D341Med (cell line): ENCODE results near the gene MOCS2.
A peak's percentile ranks its signal among the peaks of the same experiment; 100 is the strongest.
"Not testable (repeated sequence)": the region's sequence is repeated elsewhere in the genome, so short reads cannot be mapped to it uniquely, and the experiment has no call there.

Source experiments
- DNase-seq: peaks from one replicate; pipeline ENCODE4 v3.0.0; 2012; ENCODE audit warnings: low spot score

The MOCS2 gene, protein sequence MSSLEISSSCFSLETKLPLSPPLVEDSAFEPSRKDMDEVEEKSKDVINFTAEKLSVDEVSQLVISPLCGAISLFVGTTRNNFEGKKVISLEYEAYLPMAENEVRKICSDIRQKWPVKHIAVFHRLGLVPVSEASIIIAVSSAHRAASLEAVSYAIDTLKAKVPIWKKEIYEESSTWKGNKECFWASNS

DNA sequence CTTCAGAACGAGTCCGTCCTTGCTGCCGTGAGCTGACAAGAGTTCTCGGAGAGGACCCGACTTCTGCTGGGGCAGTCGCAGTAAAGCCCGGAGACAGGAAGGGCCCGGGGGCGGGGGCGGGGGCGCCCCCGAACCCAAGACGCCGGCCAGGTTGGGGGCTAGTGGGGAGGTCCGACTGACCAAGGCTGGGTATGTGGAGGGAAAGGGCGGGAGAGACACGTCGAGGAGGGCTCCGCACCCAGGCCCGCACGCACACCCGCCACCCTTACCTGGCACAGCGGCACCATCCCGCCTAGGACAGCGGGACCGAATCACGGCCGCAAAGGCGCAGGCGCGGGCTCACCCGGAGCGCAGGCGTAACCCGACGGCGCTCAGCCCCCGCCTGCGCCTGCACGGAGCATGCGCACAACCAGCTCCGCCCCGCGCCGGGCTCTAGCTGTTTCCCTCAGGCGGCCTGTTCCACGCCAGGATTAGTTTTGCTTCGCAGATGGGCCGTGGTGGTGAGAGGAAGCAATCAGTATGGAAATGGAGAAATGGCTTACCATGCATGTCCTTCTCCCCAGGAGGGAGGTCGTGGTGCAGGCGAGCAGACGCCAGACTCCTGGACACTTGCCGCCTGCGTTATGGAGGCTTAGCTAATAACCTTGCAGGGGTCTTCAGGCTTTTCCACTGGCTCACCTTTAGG is at the start of gene MOCS2:
TSS of gene MOCS2 (minus strand) at position 315 of the 685 bp plus-strand sequence. CDS start 2,583 bp downstream, outside the sequence.
- peak; percentile 99 for DNase-seq

DNA sequence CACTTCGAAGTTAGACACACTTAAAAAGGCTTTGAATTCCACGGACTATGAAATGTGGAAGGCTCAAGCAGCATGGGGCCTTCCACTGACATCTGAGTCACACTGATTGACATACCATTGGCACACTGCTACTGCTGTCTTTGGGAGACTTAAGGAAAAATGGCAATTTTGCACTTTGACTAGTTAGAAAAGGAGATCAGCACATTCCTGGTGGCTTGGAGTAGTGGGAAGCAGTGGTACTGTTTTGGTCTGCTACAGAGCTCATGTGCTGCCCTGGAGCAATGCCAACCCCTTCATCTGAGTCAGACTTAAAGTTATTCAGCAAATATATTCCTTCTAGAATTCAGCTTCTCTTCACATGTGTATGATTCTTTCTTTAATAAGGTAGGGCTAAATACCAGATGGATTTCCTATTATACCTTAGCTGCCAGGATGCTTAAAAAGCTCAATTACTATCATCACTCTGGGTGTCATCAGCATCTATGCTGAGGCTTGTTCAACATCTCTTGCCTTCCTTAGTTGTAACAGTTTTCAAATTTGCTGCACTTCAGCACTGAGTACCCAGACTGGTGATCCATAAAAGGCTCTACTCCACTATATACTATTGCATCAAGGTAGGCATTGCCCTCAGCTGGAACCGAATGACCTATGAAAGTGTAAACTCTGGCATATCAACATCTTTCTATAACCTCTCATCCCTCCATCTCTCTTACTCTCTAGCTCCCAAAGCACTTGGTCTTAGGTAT is 42.3 kb upstream of the MOCS2 start:
- no peak for DNase-seq

DNA sequence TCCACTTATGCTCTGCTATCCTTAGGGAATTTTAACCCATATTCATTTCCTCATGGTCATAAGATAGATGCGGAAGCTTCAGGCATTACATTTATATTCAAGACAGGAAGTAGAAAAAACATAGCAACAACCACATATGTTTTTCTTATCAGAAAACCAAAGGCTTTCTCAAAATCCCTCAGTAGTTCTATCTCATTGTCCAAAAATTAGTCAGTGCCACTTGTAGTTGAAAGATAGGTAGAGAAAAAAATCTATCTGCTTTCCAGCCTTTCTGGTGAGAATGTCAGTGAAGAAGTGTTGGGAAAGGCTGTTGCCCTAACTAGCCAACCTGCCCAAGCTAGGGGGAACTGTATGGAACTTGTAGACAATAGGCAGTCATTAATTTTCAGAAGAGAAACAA is 23.5 kb upstream of the MOCS2 start:
- DNase-seq, result no peak

DNA sequence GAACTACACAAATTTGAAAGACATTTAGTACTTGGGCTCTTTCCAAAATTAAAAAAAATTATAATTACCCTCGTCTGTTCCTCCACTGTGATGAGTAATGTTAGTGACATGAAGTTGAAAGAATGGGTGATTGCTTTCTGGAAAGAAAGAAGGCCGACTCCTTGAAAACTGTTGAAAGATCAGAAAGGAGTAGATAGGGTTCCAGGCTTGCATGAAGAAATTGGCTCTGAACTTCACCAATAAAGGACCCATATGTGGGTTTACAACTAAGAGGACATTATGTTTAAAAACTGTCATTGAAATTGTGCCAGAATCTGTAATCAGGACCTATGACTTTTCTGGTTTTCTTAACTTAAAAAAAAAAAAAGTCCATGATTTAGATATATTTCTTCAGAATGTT is 20.7 kb upstream of the MOCS2 start:
- no peak for DNase-seq

DNA sequence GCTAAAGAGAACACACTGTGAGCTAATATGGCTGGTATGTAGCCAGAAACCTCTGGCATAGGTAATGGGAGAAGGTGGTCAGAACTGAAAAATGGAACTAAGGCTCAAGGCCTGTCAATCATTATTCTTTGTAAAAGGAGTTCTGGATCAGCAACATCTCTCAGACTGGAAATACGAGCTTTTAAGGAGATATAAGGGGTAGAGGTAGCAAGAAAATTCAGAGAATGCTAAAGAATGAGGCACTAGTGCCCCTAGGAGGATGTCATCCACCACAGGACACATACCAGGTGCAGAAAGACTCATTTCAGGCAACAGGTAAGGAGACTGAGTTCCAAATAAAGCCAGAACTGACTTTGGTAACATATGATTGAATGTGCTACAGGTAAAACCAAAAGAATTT is 18.9 kb upstream of the MOCS2 start:
- no peak for DNase-seq

DNA sequence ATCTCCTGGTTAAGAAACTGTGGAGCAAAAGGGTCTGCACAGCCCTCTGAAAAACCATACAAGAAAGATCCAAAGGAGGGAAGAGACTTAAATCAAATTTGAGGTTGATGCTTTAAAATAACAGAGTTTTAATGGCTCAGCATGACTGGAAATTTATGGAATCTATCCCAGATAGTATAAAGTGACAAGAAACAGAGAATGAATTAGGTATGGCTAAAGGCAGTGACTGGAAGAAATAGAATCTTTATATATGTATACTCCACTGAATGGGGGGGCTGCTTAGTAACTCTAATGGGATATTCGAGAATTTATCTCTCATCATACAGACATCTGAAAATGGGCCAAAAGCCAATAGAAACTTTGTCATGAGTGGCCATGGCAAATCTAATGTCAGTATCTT is 17.6 kb upstream of the MOCS2 start:
- DNase-seq, result no peak

DNA sequence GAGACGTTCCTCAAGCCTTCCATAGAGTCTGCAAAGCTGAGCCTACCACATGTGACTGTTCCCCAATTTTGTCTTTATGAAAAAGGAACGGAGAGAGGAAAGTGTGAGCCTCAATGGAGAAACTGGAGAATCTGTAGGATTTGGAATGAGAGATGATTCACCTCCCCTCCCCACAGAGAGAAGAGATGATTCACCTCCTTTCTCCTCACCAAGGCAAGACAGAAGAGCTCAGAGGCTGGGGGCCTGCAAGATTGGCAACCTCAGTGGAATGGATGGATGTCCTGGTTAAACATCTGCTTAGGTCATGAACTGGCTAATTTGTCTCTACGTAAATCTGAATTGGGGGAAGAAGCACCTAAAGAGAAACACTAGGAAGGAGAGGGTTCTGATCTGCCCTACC is 17.0 kb upstream of the MOCS2 start:
- no peak for DNase-seq

DNA sequence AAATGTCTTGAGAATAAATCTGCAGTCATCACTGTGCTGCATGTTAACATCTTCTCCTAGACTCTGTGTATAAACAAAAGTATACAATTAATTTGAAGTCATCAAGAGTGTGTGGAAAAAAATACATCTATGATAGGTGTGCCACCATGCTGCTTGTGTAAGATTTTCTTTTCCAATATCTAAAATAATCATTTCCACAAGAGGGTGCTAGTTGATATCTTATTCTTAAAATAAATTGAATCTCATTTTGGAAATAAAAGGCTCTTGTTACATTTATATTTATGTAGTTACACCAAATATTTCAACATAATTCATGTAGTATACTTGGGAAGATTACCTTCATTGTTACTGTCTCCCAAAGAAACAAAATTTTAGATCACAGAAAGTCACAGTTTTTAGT is 14.1 kb upstream of the MOCS2 start:
- DNase-seq, result no peak

DNA sequence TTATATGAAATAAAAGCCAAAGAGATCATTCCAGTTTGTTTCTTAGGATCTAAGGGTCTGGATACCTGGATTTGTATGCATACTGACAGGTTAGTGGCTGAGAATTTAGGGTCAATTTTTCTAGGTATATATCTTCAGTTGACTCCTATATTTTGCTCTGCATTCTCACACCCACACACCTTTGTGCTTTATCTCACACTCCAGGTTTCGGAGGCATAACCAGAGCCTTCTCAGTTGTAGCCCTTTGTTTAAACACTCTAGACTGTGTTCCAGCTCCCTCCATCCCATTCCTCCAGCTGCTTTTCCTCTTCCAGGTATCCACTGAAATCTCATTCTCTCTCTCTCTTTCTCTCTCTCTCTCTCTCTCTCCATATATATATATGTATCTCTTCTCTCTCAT is 10.6 kb upstream of the MOCS2 start:
- no peak for DNase-seq

DNA sequence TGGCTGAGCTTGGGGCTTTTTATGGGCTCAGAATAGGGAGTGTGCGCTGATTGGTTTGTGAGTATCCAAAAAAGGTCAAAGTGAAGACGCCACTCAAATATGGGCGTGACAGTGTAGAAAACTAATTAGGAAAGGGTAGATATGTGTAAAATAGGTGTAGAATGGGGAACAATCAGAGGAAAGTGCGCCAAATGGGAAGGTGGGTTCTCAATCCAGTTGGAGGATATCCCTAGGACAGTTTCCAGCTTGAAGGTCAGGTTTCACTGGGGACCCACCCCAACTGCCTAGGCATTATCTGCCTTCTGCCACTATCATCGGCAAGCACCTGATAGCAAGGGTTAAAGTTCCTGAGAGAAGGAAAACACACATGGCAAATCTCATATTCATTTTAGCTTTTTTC is 9.3 kb upstream of the MOCS2 start:
- no peak for DNase-seq

DNA sequence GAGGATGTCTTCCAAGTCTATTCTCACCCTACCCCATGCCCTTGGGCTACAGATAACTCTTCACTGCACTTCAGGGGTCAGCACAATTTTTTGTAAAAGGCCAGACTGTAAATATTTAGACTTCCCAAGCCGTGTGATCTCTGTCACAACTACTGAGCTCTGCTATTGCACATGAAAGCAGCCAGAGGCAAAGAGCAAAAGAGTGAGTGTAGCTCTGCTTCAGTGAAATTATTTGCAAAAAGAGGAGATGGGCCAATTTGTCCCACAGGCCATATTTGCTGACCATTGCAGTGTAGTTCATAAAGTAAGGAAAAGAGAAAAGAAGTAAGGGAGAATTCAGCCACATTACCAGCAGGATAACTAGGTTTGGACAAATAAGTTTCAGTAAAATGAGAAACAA is 7.0 kb upstream of the MOCS2 start:
- no peak for DNase-seq

DNA sequence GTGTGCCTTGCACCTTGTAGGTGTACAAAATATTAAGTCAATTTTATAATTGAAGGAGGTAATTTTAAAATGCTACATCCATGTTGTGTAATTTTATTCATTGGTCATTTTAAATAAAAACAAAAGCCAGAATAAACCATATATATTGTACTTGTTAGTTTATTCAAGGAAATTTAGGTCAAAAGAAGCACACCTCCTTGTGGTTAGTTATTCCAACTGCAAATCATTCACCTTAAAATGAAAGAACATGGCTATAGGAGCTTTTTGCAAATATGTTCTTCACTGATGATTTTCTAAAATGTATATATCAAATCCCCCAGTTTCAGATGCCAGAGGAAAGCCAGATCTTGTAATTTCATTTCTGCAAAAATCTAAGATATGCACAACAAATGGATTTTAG is 5.4 kb upstream of the MOCS2 start:
- no peak for DNase-seq

DNA sequence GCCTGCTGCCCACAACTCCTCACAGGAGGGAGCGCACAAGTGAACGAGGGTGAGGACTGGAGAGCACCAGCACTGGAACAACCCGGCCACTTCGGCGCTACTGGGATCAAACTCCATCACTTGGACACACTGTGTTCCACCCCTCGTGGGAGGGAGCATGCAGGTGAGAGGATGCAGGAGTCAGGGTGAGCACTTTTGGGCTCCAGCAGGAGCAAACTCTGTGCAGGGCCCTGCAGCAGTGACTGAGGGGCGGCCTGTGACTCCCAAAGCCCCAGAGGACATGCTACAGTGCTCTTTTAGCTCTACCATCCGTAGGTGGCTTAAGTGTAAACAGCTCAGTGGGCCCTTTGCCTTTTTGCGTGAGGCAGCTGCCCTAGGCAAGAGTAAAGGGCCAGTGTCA is 4.4 kb upstream of the MOCS2 start:
- DNase-seq, result no peak

DNA sequence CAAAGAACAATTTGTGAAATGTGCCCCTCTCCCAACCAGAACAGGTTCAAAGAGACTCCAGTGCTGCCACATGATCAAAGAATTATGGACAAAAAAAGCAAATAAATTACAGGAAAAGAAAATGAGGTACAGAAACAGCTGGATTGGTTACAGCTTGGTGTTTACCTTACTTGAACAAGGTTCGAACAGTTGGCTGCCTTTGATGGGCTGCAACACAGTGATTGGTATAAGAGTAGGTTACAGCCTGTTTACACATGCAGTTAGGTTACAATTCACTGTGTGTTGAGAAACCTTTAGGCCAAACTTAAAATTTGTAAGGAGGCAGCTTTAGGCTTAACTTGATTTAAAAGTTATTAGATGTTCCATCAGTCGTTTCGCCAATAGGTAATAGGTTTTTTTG is 3.4 kb upstream of the MOCS2 start:
- no peak for DNase-seq

DNA sequence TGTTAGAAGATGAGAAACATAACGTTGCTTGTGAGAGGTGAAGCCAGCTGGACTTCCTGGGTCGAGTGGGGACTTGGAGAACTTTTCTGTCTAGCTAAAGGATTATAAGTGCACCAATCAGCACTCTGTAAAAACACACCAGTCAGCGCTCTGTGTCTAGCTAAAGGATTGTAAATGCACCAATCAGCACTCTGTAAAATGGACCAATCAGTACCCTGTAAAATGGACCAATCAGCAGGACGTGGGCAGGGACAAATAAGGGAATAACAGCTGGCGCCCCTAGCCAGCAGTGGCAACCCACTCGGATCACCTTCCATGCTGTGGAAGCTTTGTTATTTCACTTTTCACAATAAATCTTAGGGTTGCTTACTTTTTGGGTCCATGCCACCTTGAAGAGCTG is 2.8 kb upstream of the MOCS2 start:
- not testable (repeated sequence) for DNase-seq

DNA sequence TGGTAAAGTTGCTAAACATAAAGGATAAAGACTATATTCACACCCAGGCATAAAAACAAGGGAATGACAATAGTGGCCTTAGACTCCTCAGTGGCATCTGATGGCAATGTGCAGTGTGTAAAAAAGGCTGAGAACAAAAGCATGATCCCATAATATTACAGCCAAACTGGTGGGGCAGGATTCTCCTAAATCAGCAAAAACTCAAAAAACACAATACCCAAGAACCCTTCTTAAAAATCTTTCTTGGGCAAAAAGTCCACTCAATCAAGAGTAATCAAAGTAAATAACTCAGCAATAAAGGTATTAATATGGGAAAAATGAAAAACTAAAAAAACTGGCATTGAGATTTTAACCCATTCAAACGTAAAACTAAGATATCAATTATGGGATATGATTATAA is 1.6 kb upstream of the MOCS2 start:
- no peak for DNase-seq

DNA sequence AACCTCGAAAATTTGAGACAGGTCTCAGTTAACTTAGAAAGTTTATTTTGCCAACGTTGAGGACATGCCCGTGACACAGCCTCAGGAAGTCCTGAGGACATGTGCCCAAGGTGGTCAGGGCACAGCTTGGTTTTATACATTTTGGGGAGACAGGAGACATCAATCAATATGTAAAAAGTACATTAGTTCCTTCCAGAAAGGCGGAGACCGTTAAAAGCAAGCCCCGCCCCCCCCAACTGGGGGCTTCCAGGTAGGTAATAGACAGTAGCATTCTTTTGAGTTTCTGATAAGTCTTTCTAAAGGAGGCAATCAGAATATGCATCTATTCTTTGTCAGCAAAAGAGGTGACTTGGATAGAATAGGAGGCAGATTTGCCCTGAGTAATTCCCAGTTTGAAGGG is 599 bp upstream of the MOCS2 start:
- no peak for DNase-seq

DNA sequence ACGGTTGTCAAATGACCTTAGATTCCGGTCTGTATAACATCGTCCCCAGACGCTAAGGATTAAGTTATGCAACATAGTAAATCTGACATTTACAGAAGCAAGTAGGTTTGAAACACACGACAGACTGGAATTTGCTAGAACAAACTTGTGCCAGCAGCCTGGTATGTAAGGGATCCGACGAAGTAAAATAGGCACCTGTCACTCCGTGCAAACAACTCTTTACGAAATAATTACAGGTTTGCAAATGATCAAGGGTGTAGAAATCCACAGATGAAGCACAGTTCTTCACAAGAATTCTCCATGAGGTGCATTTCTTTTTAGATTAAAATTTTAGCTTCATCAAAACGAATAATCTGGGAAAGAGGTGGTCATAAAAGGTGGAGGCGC is 508 bp downstream of the MOCS2 start:
- no peak for DNase-seq

DNA sequence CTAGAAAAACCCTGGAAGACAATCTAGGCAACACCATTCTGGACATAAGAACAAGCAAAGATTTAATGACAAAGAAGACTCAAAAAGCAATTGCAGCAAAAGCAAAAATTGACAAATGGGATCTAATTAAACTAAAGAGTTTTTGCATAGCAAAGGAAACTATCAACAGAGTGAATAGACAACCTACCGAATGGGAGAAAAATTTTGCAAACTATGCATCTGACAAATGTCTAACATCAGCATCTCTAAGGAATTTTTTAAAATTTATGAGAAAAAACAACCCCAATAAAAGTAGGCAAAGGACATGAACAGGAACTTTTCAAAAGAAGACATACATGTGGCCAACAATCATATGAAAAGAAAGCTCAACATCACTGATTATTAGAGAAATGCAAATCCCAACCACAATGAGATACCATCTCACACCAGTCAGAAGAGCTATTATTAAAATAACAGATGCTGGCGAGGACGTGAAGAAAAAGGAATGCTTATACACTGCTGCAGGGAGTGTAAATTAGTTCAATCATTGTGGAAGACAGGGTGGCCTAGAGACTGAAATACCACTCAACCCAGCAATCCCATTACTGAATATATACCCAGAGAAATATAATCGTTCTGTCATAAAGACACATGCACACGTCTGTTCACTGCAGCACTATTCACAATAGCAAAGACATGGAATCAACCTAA is 3.8 kb downstream of the MOCS2 start:
- DNase-seq, result no peak

DNA sequence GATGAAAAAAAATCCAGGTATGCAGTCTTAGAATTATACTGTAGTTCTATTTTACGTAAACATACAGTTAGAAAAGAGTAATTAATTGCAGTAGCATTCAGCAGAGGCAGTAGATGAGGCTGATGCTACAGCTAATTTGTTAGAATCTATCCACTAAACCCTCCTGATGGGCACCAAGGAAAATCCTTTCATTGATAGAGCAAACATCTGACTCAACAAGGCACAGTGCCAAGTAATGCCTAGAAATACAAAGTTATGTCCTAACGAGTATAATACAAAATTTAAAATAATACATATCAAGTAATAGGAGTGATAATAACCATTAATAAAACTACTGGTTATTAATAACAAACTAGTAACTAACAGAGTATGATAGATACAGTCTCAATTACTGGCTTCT is 9.0 kb downstream of the MOCS2 start:
- no peak for DNase-seq

DNA sequence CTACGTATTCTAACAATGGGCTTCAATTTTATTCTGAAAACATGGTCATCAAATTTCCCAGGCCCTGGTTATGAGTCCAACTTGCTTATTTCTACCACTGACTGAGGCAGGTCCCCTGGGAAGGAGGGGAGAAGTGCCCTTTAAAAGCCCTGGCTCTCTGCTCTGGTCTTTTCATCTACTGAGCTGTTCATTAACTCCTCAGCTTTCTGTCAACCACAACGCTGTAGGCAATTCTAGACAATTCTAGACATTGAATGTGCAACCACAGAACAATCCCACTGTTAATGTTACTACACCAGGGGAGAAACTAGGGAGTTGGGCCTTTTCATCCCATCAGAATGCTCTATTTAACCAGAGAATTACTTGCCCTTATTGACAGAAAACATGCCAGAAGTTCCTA is 10.0 kb downstream of the MOCS2 start:
- DNase-seq, result no peak

DNA sequence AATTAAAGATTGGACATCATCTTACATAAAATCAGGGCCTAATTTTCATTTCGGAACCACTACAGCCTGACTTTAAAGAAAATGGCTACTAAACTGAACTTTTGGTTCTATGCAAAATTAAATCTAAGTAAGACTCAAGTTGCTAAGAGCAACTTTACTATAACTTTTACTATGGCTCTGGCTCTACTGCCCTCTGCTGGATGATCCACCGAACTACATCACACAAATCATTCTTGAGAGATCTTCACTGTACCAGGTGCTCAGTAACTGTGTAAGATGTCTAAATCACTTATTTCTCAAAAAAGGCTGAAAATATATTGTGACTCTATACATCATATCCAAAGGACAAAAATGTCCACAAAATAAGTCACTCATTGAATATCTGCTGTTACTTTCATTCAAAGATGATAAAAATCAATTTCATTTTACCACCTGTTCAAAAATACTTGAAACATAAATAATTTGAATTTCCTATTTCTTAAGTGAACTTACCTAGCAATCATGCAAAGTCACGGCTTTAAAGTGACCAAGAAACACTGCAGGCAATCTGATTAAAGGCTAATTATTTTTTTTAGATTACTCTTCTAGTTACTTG is 13.5 kb downstream of the MOCS2 start:
- peak; percentile 38 for DNase-seq

DNA sequence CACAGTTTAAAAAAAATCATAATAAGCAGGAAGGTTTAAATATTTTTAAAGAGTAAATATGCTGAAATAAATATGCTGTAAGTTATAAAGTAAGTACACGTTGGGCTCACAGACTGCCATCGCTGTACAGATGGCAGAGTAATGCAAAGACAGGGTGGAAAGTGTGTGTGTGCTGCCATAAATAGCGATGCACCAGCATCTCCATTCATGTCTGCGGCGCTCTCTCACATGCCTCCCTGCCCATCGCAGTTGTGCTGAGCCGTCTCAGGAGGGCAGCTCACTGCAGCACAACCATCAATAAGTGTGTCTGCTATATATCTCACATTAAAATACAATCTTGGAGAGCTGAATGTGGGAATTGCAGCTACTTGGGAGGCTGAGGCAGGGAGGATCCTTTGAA is 14.3 kb downstream of the MOCS2 start:
- DNase-seq, result no peak
